OCI-LY1 (cell line): ENCODE results near the gene HEBP1.

Experiments used
- CTCF ChIP-seq: fragments of 200-600 bp; sonication (generic), shearing (Covaris generic); IDR thresholded peaks from 2 replicates; pipeline ENCODE4 v1.5.1; 2017; ENCODE audit warnings: mild to moderate bottlenecking, antibody characterized with exemption, low read length, moderate library complexity, mixed read lengths
- EZH2 ChIP-seq: fragments of 200-600 bp; sonication (generic), shearing (Covaris generic); IDR thresholded peaks from 2 replicates; pipeline ENCODE4 v1.8.0; 2017; ENCODE audit warnings: borderline replicate concordance, mixed run types, mild to moderate bottlenecking, antibody characterized with exemption, low read length, moderate library complexity, mixed read lengths

- TF ChIP-seq CTCF = no peak
- no peak for TF ChIP-seq EZH2
These were observed 30.7 kb upstream of the HEBP1 start for GRCh38 chr12:13030541-13031291.
